ENCODE results near the gene MINDY3. TPM values are rescaled to one million over a fixed set of nuclear protein-coding genes. Genes with fewer than 3 reads are reported as not detected.

The MINDY3 gene
- total RNA-seq, 1 experiment from 2014 or later, result 14.9 TPM

- Mint-ChIP-seq H3K4me3 (no peak overlapping the region), H3K9me3 (no peaks in the 10 kb centered on the region; a peak in 1 of 5 replicates), H3K27me3 (ENCODE audit: low read depth) (no peaks in the 10 kb centered on the region), H3K4me1 (peaks cover 6 to 11% of the 10 kb centered on the region in 2 experiments; a peak in 3 of 4 replicates), H3K27ac (no peak overlapping the region), H3K36me3 (ENCODE audit: insufficient read depth in 1 of 3, low read depth in 3 of 3) (no peaks in the 10 kb centered on the region)
- no peak overlapping the region for H3K56ac ChIP-seq (ENCODE audit: insufficient read length, low read depth, low read length)
- no peaks in the 10 kb centered on the region for H3K79me1 ChIP-seq (ENCODE audit: insufficient read depth, low read depth, low read length, poor library complexity, severe bottlenecking)
- no peaks in the 10 kb centered on the region for H3K4me1 ChIP-seq (ENCODE audit: insufficient read depth, low read length)
- WGBS (ENCODE audit: extremely low coverage, insufficient read length, low lambda C conversion rate), result no CpG with 5 or more reads among the region's 1 CpG
- H3K23me2 ChIP-seq (ENCODE audit: insufficient read length, low read depth, low read length, poor library complexity, severe bottlenecking), result no peaks in the 10 kb centered on the region
- no peak overlapping the region for H3K23ac ChIP-seq (ENCODE audit: insufficient read length, low read depth, low read length)
- H3K18ac ChIP-seq (ENCODE audit: insufficient read length, low read depth, low read length), result no peak overlapping the region
- H2BK15ac ChIP-seq (ENCODE audit: low read depth, low read length), result no peak overlapping the region
- no peak overlapping the region for H4K91ac ChIP-seq (ENCODE audit: insufficient read length, low read depth, low read length)
- no peak overlapping the region for H3K27ac ChIP-seq (ENCODE audit: insufficient read length, low read depth, low read length)
- no peak overlapping the region for H2BK20ac ChIP-seq (ENCODE audit: low read depth, low read length, poor library complexity, severe bottlenecking)
- no peak overlapping the region for H2AK5ac ChIP-seq (ENCODE audit: insufficient read length, low read length)
- no peak overlapping the region for H3K4ac ChIP-seq (ENCODE audit: low read depth, low read length)
- TF ChIP-seq CTCF (conservative IDR thresholded peaks at IDR 0.05), result no peak
- H4K20me1 ChIP-seq (ENCODE audit: control insufficient read depth, insufficient read depth, insufficient read length), result no peaks in the 10 kb centered on the region
- no peak overlapping the region for H2BK5ac ChIP-seq (ENCODE audit: insufficient read length, low read length)
- H3K14ac ChIP-seq (ENCODE audit: insufficient read depth, low read length), result no peak overlapping the region
- H4K5ac ChIP-seq (ENCODE audit: insufficient read length, low read depth, low read length), result no peak overlapping the region
- no peak overlapping the region for H4K8ac ChIP-seq (replicated peaks; ENCODE audit: insufficient read length, low read depth, low read length)
- no peaks in the 10 kb centered on the region for H3K79me2 ChIP-seq (ENCODE audit: insufficient read depth, low read length)
- no peaks in the 10 kb centered on the region for H3K9me3 ChIP-seq (ENCODE audit: control insufficient read depth, low read depth, low read length)
- no peak overlapping the region for H2BK12ac ChIP-seq (ENCODE audit: insufficient read length, low read depth, low read length)
- no peak for DNase-seq
- H3K9ac ChIP-seq (ENCODE audit: extremely low read depth, insufficient read length, low read length), result no peak overlapping the region
- H3T11ph ChIP-seq (ENCODE audit: low read length), result no peak overlapping the region
- no peak overlapping the region for H2BK120ac ChIP-seq (ENCODE audit: low read depth, low read length, poor library complexity, severe bottlenecking)
- no peak overlapping the region for H3K4me2 ChIP-seq (ENCODE audit: insufficient read depth, insufficient read length, low read length)
- no peak overlapping the region for H2AFZ ChIP-seq (ENCODE audit: low read length)
- H3K27me3 ChIP-seq (ENCODE audit: insufficient read depth, low read length), result no peaks in the 10 kb centered on the region
Observed at GRCh38 chr10:15801147-15801546, 59.2 kb downstream of the MINDY3 start.
